ENCODE results near the gene RRBP1.

Gene RRBP1

GRCh38 chr20:17645546-17646208, 36.4 kb downstream of the RRBP1 start:
- DNase-seq: no peak

GRCh38 chr20:17645010-17645409, 37.0 kb downstream of the RRBP1 start:
- no peak for DNase-seq

- DNase-seq: no peak
Measured at GRCh38 chr20:17644451-17644850, 37.6 kb downstream of the RRBP1 start.

GRCh38 chr20:17643531-17644188, 38.4 kb downstream of the RRBP1 start:
- no peak for DNase-seq

- DNase-seq: no peak
Measured at GRCh38 chr20:17642404-17643269, 39.4 kb downstream of the RRBP1 start.

GRCh38 chr20:17641993-17642392, 40.0 kb downstream of the RRBP1 start:
- no peak for DNase-seq

GRCh38 chr20:17641520-17641964, 40.5 kb downstream of the RRBP1 start:
- no peak for DNase-seq

- DNase-seq: no peak
Measured at GRCh38 chr20:17640875-17641378, 41.1 kb downstream of the RRBP1 start.

GRCh38 chr20:17640146-17640874, 41.7 kb downstream of the RRBP1 start:
- no peak for DNase-seq

- DNase-seq: no peak
Measured at GRCh38 chr20:17638835-17639407, 43.1 kb downstream of the RRBP1 start.

- DNase-seq: no peak
Measured at GRCh38 chr20:17637985-17638640, 43.9 kb downstream of the RRBP1 start.

GRCh38 chr20:17637413-17637780, 44.6 kb downstream of the RRBP1 start:
- DNase-seq: no peak

GRCh38 chr20:17636523-17637412, 45.3 kb downstream of the RRBP1 start:
- DNase-seq: no peak

- DNase-seq: no peak
Measured at GRCh38 chr20:17635332-17636244, 46.5 kb downstream of the RRBP1 start.

GRCh38 chr20:17634661-17635331, 47.2 kb downstream of the RRBP1 start:
- no peak for DNase-seq

GRCh38 chr20:17633850-17634500, 48.1 kb downstream of the RRBP1 start:
- no peak for DNase-seq

GRCh38 chr20:17633221-17633849, 48.7 kb downstream of the RRBP1 start:
- DNase-seq: no peak
